HepG2 (cell line): Measurements from ENCODE around the gene LCAT. TPM values are rescaled to one million over a fixed set of nuclear protein-coding genes. Genes with fewer than 3 reads are reported as not detected.
A peak's percentile ranks its signal among the peaks of the same experiment; 100 is the strongest.

ENCODE experiments used
- ARHGAP35 ChIP-seq: sonication (generic); formaldehyde crosslinking; IDR thresholded peaks from 2 replicates; pipeline ENCODE4 v1.9.0; 2022; ENCODE audit warnings: mild to moderate bottlenecking, inconsistent platforms, moderate library complexity, missing genetic modification reagents, borderline replicate concordance
- CCAR2 ChIP-seq: fragments of 200-400 bp; formaldehyde crosslinking; optimal IDR thresholded peaks from 2 replicates; pipeline ENCODE3; 2018; ENCODE audit warnings: low read depth, mild to moderate bottlenecking, low read length, moderate library complexity
- CREB1 ChIP-seq, 2 experiments: fragments of 450-650 bp in 1 of 2; IDR thresholded peaks; 2 replicates each; pipeline ENCODE4 v1.6.1; 2016 to 2017; ENCODE audit warnings: control low read depth in 1 of 2, mild to moderate bottlenecking in 1 of 2, missing compliant biosample characterization in 1 of 2, missing genetic modification characterization in 1 of 2
- FOXJ3 ChIP-seq: sonication (generic); formaldehyde crosslinking; IDR thresholded peaks from 2 replicates; pipeline ENCODE4 v1.4.0; 2020; ENCODE audit warnings: missing genetic modification reagents, mild to moderate bottlenecking, borderline replicate concordance
- HBP1 ChIP-seq: IDR thresholded peaks from 2 replicates; pipeline ENCODE4 v1.6.1; 2016; ENCODE audit warnings: low read depth, control low read depth
- HMGXB3 ChIP-seq: sonication (generic); formaldehyde crosslinking; IDR thresholded peaks from 2 replicates; pipeline ENCODE4 v1.4.0; 2020; ENCODE audit warnings: missing genetic modification reagents, borderline replicate concordance
- PAX8 ChIP-seq: sonication (generic); formaldehyde crosslinking; IDR thresholded peaks from 2 replicates; pipeline ENCODE4 v1.8.0; 2022; ENCODE audit warnings: mild to moderate bottlenecking, missing genetic modification reagents, borderline replicate concordance
- POGK ChIP-seq: sonication (generic); formaldehyde crosslinking; conservative IDR thresholded peaks from 2 replicates; pipeline ENCODE4 v1.8.0; 2022; ENCODE audit warnings: mild to moderate bottlenecking, moderate library complexity, missing genetic modification reagents
- TBP ChIP-seq: sonication (generic); formaldehyde crosslinking; IDR thresholded peaks from 2 replicates; pipeline ENCODE4 v1.5.0; 2020; ENCODE audit warnings: missing genetic modification reagents
- TCF12 ChIP-seq, 2 experiments: fragments of 450-650 bp in 1 of 2; sonication (generic) in 1 of 2; formaldehyde crosslinking in 1 of 2; IDR thresholded peaks; 2 replicates each; pipeline versions ENCODE4 v1.6.1 to v1.8.0; 2017 to 2022; ENCODE audit warnings: antibody characterized with exemption in 1 of 2, mild to moderate bottlenecking in 1 of 2, missing genetic modification reagents in 1 of 2, moderate library complexity in 1 of 2
- ZGPAT ChIP-seq: IDR thresholded peaks from 2 replicates; pipeline ENCODE4 v1.6.1; 2016; ENCODE audit warnings: mild to moderate bottlenecking
- ZNF264 ChIP-seq: sonication (generic); formaldehyde crosslinking; IDR thresholded peaks from 2 replicates; pipeline ENCODE4 v1.4.0; 2020; ENCODE audit warnings: missing genetic modification reagents
- ZNF33A ChIP-seq: sonication (generic); formaldehyde crosslinking; IDR thresholded peaks from 2 replicates; pipeline ENCODE4 v1.5.1; 2020; ENCODE audit warnings: missing genetic modification reagents, mild to moderate bottlenecking, moderate library complexity, borderline replicate concordance
- ZNF382 ChIP-seq: sonication (generic); formaldehyde crosslinking; IDR thresholded peaks from 2 replicates; pipeline ENCODE4 v1.5.0; 2020; ENCODE audit warnings: missing genetic modification reagents, mild to moderate bottlenecking, borderline replicate concordance
- ZNF550 ChIP-seq: sonication (generic); formaldehyde crosslinking; IDR thresholded peaks from 2 replicates; pipeline ENCODE4 v1.4.0; 2020; ENCODE audit warnings: mild to moderate bottlenecking, missing genetic modification reagents, borderline replicate concordance
- ZNF704 ChIP-seq: sonication (generic); formaldehyde crosslinking; IDR thresholded peaks from 2 replicates; pipeline ENCODE4 v1.8.1; 2023; ENCODE audit warnings: mild to moderate bottlenecking, inconsistent platforms, moderate library complexity, missing genetic modification reagents, borderline replicate concordance
- polyA plus RNA-seq, 8 experiments: library from polyadenylated mRNA; depleted of rRNA in 3 of 8; stranded (reverse) in 7 of 8; unstranded in 1 of 8; fragments of >200 nt; fragmentation: Illumina TruSeq in 4 of 8; extraction: Trizol in 4 of 8; gene quantifications; 2 replicates each; pipeline versions ENCODE4 v1.2.1 to v1.2.3, GENCODE V29; 2011 to 2016; ENCODE audit warnings: low read depth in 4 of 8, missing spikeins in 1 of 8, mixed read lengths in 1 of 8; ENCODE audit not compliant: insufficient read depth in 1 of 8
- total RNA-seq, 5 experiments: library from RNA; depleted of rRNA; stranded (reverse); fragments of >200 nt; fragmentation: Illumina TruSeq; extraction: Trizol; gene quantifications; 2 replicates each; pipeline ENCODE4 v1.2.3, GENCODE V29; 2016; ENCODE audit warnings: low read depth in 1 of 5

The LCAT gene
- total and polyA plus RNA-seq, 2 of the 13 experiments (the other 11 are each of a cell fraction or from before 2014, with no cell fraction given): 36.1 to 38.9 TPM

GRCh38 chr16:67943619-67944504 is at the start of gene LCAT (continued):
- no peak for TF ChIP-seq ZNF550 (CRISPR knock-in tag)
- peak; percentile 71; the same call in 1 of the 2 replicates for TF ChIP-seq POGK (CRISPR knock-in tag)
- TF ChIP-seq PAX8 (CRISPR knock-in tag): no peak
- 0 out of 2 replicates have a peak, but pooled peaks have one; percentile 75 for TF ChIP-seq HBP1 (CRISPR knock-in tag)
- no peak for TF ChIP-seq TCF12 (IDR thresholded peaks at IDR 0.05)
- no peak; the same call in none of the 2 replicates for TF ChIP-seq TCF12 (CRISPR knock-in tag; IDR thresholded peaks at IDR 0.05)
- no peak for TF ChIP-seq ZNF33A
- no peak for TF ChIP-seq CCAR2
- no peak; the same call in 1 of the 2 replicates for TF ChIP-seq ARHGAP35 (CRISPR knock-in tag)
- peak; percentile 46; the same call in 1 of the 2 replicates for TF ChIP-seq HMGXB3 (CRISPR knock-in tag)
- TF ChIP-seq CREB1 (IDR thresholded peaks at IDR 0.05): 0 out of 2 replicates have a peak, but pooled peaks have one; percentile 37
- TF ChIP-seq CREB1 (CRISPR knock-in tag; IDR thresholded peaks at IDR 0.05): no peak
- TF ChIP-seq ZGPAT (CRISPR knock-in tag): no peak; the same call in none of the 2 replicates
- TF ChIP-seq TBP: no peak
- no peak for TF ChIP-seq ZNF382 (CRISPR knock-in tag)
- no peak for TF ChIP-seq FOXJ3
- TF ChIP-seq ZNF264 (CRISPR knock-in tag): no peak
- peak; percentile 20 for TF ChIP-seq ZNF704 (CRISPR knock-in tag)
